ENCODE results near the gene KRTAP4-5. TPM values are rescaled to one million over a fixed set of nuclear protein-coding genes. Genes with fewer than 3 reads are reported as not detected.

Gene KRTAP4-5
- total RNA-seq, 1 experiment from 2014 or later, result not detected

DNA sequence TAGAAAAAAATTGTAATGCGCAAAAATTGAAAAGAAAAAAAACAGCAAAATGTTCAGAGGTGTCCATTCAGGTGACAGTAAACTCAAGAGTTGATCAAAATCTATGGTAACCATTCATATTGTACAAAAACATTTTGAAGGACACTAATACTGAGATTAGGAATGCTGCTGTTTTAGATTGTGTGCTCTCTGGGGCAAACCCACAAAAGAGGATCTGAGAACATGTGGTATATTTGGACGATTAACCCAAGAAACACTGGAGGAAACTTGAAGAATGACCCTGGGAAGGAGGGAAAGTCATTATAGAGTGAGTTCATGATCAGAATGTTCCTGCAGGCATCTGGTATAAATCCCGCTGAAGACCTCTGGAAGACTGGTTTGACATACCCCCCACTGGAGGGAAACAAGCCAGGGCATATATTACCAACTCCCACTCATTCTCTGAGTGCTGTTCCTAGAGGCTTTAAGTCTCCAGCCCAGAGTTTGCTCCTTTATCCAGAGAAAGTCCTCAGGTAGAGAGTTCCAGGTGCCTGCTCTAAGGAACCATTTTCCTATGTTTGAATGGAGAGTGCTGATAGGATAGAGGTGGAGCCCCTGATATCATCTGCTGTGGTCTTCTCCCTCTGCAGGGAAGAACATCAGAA is 27.2 kb upstream of the KRTAP4-5 start:
- H3K4me1 ChIP-seq, result peaks cover 6% of the 10 kb centered on the region
- ChIA-PET POLR2A (no interaction called here), CTCF (no interaction called here)
- BruUV-seq (replicated peaks), result no TSS peak
- H3K9me3 ChIP-seq, result no peaks in the 10 kb centered on the region
- Mint-ChIP-seq H3K36me3 (ENCODE audit: insufficient read depth, unreplicated experiment) (no peaks in the 10 kb centered on the region), H3K9me3 (ENCODE audit: unreplicated experiment) (no peaks in the 10 kb centered on the region), H3K27ac (ENCODE audit: unreplicated experiment) (no peak overlapping the region), H3K27me3 (ENCODE audit: insufficient read depth, unreplicated experiment) (no peaks in the 10 kb centered on the region), H3K4me1 (ENCODE audit: low read depth, unreplicated experiment) (no peaks in the 10 kb centered on the region), H3K4me3 (ENCODE audit: unreplicated experiment) (no peak overlapping the region)
- H3K4me3 ChIP-seq (ENCODE audit: low read depth, low read length), result no peak overlapping the region
- intact Hi-C loops (cut with micrococcal nuclease; ENCODE audit: unreplicated experiment), result no loop called here
- TF ChIP-seq, protein P1, sequence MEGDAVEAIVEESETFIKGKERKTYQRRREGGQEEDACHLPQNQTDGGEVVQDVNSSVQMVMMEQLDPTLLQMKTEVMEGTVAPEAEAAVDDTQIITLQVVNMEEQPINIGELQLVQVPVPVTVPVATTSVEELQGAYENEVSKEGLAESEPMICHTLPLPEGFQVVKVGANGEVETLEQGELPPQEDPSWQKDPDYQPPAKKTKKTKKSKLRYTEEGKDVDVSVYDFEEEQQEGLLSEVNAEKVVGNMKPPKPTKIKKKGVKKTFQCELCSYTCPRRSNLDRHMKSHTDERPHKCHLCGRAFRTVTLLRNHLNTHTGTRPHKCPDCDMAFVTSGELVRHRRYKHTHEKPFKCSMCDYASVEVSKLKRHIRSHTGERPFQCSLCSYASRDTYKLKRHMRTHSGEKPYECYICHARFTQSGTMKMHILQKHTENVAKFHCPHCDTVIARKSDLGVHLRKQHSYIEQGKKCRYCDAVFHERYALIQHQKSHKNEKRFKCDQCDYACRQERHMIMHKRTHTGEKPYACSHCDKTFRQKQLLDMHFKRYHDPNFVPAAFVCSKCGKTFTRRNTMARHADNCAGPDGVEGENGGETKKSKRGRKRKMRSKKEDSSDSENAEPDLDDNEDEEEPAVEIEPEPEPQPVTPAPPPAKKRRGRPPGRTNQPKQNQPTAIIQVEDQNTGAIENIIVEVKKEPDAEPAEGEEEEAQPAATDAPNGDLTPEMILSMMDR (IDR thresholded peaks at IDR 0.05; ENCODE audit: insufficient read depth in 1 of 2, low read depth in 1 of 2, low read length in 1 of 2, severe bottlenecking in 1 of 2, unreplicated experiment in 1 of 2), result no peak
- DNase-seq, result no peak
- no peaks in the 10 kb centered on the region for H3K27me3 ChIP-seq (replicated peaks; ENCODE audit: control insufficient read depth, insufficient read depth, low read length)
- H3K36me3 ChIP-seq (ENCODE audit: control insufficient read depth, insufficient read depth, low read length), result no peaks in the 10 kb centered on the region

DNA sequence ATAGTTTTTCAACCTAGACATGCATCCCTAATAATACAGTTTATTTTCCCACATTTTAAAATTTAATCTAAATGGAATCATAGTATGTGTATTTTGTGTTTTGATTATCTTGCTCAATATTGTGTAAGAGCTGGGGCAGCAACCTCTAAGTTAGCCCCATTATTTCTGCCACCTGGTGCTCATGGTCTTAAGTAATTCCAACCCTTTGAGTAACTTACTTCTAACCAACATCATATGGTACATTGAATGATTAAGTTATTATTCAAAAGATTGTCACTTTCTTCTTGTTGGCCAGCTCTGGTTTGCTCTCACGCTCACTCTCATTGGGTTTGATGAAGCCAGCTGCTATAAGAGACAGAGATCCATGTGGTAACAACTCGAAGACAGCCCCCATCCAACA is 22.3 kb upstream of the KRTAP4-5 start:
- no peaks in the 10 kb centered on the region for H3K36me3 ChIP-seq (ENCODE audit: control insufficient read depth, insufficient read depth, low read length)
- Mint-ChIP-seq H3K4me1 (ENCODE audit: low read depth, unreplicated experiment) (no peaks in the 10 kb centered on the region), H3K27me3 (ENCODE audit: insufficient read depth, unreplicated experiment) (no peaks in the 10 kb centered on the region), H3K27ac (ENCODE audit: unreplicated experiment) (no peak overlapping the region), H3K4me3 (ENCODE audit: unreplicated experiment) (no peak overlapping the region), H3K36me3 (ENCODE audit: insufficient read depth, unreplicated experiment) (no peaks in the 10 kb centered on the region), H3K9me3 (ENCODE audit: unreplicated experiment) (no peaks in the 10 kb centered on the region)
- intact Hi-C loops (cut with micrococcal nuclease; ENCODE audit: unreplicated experiment), result no loop called here
- TF ChIP-seq, protein P1 (IDR thresholded peaks at IDR 0.05; ENCODE audit: insufficient read depth in 1 of 2, low read depth in 1 of 2, low read length in 1 of 2, severe bottlenecking in 1 of 2, unreplicated experiment in 1 of 2), result no peak
- DNase-seq, result no peak
- H3K9me3 ChIP-seq, result no peaks in the 10 kb centered on the region
- no peaks in the 10 kb centered on the region for H3K27me3 ChIP-seq (replicated peaks; ENCODE audit: control insufficient read depth, insufficient read depth, low read length)
- POLR2A ChIA-PET, result no interaction called here
- H3K4me3 ChIP-seq (ENCODE audit: low read depth, low read length), result no peak overlapping the region
- CTCF ChIA-PET, result no interaction called here
- no peaks in the 10 kb centered on the region for H3K4me1 ChIP-seq
- no TSS peak for BruUV-seq (replicated peaks)

DNA sequence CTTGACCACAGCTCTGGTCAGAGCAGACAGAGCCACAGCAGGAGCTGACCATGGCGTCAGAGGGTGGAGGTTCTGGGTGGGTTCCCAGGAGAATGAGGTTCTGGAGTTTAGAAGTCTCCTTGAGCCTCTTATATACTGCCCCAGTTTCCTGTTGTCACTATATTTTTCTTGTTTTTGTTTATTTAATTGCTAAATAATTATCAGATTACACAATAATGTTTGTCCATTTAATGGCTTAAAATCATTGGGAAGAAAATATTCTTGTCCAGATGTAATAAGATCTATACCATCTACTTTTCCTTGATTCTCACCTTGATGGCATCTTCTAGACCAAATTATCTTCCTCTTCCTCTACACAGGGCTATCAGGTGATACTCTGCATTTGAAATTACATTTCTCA is 18.5 kb upstream of the KRTAP4-5 start, which contains the start of gene KRTAP4-3:
TSS of gene KRTAP4-3 (minus strand) at position 101 of the 400 bp plus-strand sequence. CDS start at position 52, 49 bp downstream.
- TF ChIP-seq, protein P1 (IDR thresholded peaks at IDR 0.05; ENCODE audit: insufficient read depth in 1 of 2, low read depth in 1 of 2, low read length in 1 of 2, severe bottlenecking in 1 of 2, unreplicated experiment in 1 of 2), result no peak
- Histone ChIP-seq H3K27me3 (replicated peaks; ENCODE audit: control insufficient read depth, insufficient read depth, low read length) (no peaks in the 10 kb centered on the region), H3K36me3 (ENCODE audit: control insufficient read depth, insufficient read depth, low read length) (no peaks in the 10 kb centered on the region), H3K4me3 (ENCODE audit: low read depth, low read length) (no peak within 1 kb of the TSS), H3K9me3 (no peaks in the 10 kb centered on the region), H3K4me1 (no peaks in the 10 kb centered on the region)
- Mint-ChIP-seq H3K9me3 (ENCODE audit: unreplicated experiment) (no peaks in the 10 kb centered on the region), H3K36me3 (ENCODE audit: insufficient read depth, unreplicated experiment) (no peaks in the 10 kb centered on the region), H3K4me1 (ENCODE audit: low read depth, unreplicated experiment) (no peaks in the 10 kb centered on the region), H3K27me3 (ENCODE audit: insufficient read depth, unreplicated experiment) (no peaks in the 10 kb centered on the region), H3K4me3 (ENCODE audit: unreplicated experiment) (no peak within 1 kb of the TSS), H3K27ac (ENCODE audit: unreplicated experiment) (no peak within 1 kb of the TSS)
- CTCF ChIA-PET, result no interaction called here
- BruUV-seq (replicated peaks), result no TSS peak
- intact Hi-C loops (cut with micrococcal nuclease; ENCODE audit: unreplicated experiment), result no loop called here
- DNase-seq, result no peak
- POLR2A ChIA-PET, result no interaction called here
